Measurements from ENCODE around the gene CRYGA.
"Not testable (repeated sequence)": the region's sequence is repeated elsewhere in the genome, so short reads cannot be mapped to it uniquely, and the experiment has no call there.

The CRYGA gene

DNA sequence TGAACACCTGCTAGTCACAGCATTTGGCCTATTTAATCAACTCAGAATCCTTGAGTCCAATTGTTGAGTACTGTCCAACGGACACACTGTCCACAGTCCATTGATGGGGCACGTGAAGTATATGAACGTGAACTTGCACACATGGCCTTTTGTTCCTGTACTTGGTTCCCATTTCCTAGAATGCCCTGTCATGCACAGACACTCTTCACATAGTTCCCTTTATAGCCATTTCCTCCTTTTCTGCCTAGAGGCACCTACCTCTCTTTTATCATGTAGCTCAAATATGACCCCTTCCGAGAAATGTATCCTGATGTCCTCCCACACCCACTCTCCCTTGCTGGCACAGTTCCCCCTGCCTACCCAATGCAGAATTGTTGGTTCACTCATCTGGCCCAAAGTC lies 8.7 kb upstream of the CRYGA start:
- no peak for FAIRE-seq
- DNase-seq (ENCODE audit: insufficient read length, low spot score) = no peak

DNA sequence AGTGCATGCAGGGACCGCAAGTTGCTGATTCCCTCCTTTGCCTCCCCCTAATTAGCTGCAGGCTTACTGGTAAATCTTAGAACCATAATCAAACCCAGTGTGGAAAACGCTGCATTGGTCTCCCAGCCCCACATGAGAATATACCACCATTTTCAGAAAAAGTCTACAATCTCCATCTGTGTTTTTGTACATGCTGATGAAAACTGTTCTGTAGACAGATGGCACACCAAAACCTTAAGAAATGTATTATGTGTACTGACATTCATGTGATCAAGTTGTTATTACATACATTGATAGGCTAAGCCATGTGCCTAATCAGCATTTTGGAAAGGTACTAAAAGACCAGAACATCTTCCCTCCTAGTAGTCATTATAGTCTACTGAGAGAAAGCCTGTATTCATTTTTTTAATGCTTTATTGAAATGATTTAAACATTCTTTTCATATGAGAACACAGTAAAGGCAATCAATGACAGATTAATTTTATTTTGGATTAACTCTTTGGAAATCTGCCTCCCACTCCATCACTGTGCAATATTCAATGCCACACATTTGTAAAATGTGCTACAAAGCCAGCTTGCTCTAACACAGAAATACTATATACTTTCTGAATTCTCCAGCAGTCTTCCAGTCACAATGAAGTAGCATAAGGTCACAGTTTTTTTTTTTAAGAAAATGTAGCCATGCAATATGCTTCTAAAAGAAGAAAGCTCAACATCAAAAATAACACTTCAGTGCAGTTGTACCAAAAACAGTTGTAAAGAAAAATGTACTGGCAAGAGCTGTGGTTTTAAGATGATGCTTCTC lies 1.8 kb upstream of the CRYGA start:
- FAIRE-seq (no peak), DNase-seq (ENCODE audit: insufficient read length, low spot score) (no peak)

DNA sequence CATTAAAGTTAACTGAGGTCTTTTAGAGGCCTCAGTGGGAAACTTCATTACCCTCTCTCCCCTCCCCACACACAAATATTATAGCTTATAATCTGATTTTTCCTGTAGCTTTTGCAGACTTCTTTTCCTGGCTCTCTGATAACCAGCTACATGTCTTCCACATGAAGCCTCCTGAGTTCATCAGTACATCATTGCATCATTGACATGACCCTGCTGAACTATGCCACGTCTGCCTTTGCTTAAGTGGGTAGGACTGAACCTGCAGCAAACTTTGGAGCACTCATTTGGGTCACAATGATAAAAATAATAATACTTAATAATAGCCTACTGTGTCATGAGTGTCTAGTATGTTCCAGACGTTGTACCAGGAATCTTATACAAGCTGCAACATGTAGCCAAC lies 7.0 kb downstream of the CRYGA start:
- DNase-seq (ENCODE audit: insufficient read length, low spot score) (no peak), FAIRE-seq (no peak)

DNA sequence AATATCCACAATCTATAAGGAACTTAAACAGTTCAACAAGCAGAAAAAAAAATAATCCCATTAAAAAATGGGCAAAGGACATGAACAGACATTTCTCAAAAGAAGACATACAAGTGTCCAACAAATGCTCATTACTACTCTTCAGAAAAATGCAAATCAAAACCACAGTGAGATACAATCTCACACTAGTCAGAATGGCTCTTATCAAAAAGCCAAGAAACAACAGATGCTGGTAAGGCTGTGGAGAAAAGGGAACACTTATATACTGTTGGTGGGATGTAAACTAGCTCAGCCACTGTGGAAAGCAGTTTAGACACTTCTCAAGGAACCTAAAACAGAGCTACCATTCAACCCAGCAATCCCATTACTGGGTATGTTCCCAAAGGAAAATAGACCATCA lies 10.2 kb downstream of the CRYGA start:
- DNase-seq (ENCODE audit: insufficient read length, low spot score) (no peak), FAIRE-seq (no peak)

DNA sequence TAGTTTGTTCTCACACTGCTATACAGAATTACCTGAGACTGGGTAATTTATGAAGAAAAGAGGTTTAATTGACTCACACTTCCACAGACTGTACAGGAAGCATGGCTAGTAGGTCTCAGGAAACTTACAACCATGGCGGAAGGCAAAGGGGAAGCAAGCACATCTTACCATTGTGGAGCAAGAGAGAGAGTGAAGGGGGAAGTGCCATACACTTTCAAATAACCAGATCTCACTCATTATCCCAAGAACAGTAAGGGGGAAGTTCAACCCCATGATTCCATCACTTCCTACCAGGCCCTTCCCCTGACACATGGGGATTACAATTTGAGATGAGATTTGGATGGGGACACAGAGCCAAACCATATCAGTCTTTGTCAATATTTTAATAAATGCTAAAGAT lies 12.4 kb downstream of the CRYGA start:
- FAIRE-seq = no peak

DNA sequence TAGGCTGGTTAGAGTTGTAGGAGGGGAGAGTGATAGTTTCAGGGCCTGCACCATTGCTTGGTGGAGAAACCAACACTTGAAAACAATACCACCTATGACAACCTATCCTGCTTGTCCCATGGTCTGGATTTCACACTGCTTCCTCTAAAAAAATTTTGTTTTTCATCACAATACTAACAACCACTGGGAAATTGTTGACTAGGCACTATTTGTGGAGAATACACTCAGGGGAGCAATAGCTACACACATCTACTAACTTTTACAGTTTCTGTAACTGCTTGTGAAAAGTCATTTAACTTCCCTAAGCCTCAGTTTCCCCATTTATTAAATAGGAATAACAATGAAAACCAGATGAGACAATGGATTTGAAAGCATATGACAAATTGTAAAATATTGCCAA lies 13.3 kb downstream of the CRYGA start:
- no peak for DNase-seq (ENCODE audit: insufficient read length, low spot score)
- no peak for FAIRE-seq

More for the DNA sequence above, 12.4 kb downstream of the CRYGA start:
- DNase-seq (ENCODE audit: insufficient read length, low spot score) = no peak

DNA sequence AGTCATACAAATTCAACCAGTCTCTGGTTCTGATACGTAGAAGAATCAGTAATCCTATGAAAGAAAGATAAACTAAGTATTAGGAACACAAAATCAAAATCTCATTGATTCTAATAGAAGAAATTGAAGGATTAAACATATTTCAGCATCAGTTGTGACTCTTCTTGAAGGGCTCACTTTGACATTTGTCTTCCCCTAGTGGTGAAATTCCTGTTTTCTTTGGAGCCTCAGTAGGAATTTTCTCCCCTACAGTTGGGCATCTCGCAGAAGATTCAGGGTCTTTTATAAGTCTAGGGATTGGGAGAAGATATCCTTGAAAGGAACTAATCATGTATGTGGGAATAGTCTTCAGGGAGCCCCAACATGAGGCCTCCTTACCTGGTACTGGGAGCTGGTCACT lies 14.6 kb downstream of the CRYGA start:
- DNase-seq (ENCODE audit: insufficient read length, low spot score) = no peak
- no peak for FAIRE-seq

DNA sequence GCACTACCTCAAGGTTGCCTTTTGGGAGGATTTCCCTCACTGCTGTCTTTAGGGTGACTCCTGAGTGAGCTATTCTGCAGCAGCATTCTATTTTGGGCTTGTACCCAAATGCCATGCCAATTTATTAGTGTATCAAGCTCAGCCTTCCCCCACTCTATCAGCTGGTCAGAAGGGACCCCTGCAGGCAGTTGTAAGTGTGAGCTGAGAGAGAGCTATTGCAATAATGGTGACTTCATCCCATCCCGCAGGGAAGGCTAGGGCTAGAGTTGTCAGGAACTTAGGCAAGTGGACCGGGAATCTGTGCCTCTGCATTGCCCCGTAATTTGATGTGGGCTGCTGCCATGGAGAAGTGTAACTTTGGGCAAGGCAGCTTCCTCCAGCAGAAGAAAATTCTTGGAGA lies 15.6 kb downstream of the CRYGA start:
- FAIRE-seq (no peak), DNase-seq (ENCODE audit: insufficient read length, low spot score) (no peak)

DNA sequence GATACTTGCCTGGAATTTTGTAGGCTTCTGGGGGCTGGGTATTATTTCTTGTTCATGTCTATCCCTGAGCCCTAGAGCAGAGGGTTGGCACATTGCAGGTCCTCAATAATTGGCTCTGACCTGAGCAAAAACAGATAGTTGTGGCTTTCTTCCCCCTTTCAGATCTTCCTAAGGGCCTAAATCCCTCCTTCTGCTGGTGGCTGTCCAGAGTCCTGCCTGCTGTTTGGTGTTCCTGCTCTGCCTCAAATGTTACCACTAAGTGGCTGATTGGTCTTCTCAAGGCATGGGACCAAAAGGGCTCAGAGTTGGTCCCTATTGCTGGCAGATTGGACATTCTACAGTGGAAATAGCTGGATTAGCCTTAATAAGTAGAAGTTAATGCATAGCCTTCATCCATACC lies 16.4 kb downstream of the CRYGA start:
- FAIRE-seq (no peak), DNase-seq (ENCODE audit: insufficient read length, low spot score) (no peak)

DNA sequence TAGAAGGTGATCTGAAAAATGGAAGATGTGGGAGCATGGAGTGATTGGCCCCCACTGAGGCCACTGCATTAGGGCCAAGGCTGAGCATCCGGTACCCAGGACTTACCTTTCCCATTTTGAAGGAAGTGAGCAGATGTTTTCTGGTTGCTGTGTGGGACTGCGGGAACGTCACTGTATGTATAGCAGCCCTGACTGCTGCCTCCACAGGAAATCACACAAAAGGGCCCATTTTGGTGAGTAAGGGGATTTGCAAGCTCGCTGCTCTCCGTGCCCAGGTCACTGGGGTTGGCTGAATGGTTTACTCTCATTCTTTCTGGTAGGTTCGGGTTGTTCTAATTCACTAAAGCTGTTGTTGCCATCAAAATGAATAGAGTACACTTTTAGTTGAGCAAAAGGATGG lies 17.4 kb downstream of the CRYGA start, which contains the start of gene CRYGB:
CRYGB (minus strand) TSS at position 153 of the 400 bp plus-strand sequence; CDS start at position 115, 38 bp downstream.
- no peak for FAIRE-seq
- no peak for DNase-seq (ENCODE audit: insufficient read length, low spot score)

DNA sequence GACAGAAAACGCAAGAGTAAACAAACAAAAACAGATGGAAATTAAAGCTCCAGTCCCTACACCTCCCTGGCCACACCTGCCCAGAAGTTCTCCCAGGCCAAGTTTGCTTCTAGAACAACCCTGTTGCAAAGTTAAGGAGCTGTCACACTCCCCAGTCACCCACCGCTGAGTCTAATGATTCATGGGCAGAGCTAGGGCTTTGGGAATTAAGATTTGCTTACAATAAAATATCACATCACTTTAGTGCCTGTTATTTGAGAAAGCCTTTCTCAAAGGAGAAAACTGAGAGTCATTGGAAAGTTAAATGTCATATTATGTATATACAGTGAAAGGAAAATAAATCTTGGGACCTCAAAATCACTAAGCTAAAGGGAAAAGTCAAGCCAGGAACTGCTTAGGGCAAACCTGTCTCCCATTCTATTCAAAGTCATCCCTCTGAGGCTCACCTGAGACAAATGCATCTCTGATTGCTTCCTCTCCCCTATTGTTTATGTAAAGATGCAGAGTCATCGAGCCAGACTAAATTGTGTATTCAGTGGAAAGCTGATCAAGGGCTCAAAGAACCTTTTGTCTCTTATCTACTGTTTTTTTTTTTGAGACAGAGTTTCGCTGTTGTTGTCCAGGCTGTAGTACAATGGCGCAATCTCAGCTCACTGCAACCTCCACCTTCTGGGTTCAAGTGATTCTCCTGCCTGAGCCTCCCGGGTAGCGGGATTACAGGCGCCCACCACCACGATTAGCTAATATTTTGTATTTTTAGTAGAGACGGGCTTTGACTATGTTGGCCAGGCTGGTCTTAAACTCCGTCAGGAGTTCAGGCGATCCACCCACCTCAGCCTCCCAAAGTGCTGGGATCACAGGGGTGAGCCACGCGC lies 20.2 kb downstream of the CRYGA start:
- DNase-seq (ENCODE audit: insufficient read length, low spot score) (no peak), FAIRE-seq (no peak)

DNA sequence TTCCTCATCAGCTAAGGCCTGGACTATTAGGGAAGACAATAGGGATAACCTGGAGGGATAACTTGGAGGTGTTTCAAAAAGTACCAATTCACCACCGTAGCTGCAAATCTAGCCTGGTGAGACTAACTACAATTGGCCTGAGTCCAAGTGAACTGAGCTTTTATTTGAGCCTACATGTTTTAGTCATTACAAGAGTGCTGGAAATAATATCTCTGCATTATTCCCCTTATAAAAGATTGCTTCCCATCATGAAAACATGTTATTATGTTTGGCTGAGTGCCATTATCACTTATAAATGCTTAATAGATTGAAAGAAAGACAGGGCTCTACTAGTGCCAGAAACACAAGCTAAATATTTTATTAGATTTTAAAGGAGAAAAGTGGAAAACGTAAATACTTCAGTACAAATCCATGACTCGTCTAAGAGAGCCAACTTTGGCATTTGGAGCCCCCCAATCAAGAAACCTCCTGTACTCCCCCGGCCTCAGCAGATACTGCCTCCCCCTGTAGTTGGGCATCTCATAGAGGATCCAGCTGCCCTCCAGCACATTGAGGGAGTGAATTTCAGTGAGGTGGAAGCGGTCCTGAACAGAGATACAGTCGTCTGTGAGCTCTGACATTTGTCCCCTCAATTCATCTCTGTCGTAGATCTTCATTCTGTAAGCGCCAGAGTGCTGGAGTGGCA lies 21.0 kb downstream of the CRYGA start:
- DNase-seq (ENCODE audit: insufficient read length, low spot score) (no peak), FAIRE-seq (no peak)

DNA sequence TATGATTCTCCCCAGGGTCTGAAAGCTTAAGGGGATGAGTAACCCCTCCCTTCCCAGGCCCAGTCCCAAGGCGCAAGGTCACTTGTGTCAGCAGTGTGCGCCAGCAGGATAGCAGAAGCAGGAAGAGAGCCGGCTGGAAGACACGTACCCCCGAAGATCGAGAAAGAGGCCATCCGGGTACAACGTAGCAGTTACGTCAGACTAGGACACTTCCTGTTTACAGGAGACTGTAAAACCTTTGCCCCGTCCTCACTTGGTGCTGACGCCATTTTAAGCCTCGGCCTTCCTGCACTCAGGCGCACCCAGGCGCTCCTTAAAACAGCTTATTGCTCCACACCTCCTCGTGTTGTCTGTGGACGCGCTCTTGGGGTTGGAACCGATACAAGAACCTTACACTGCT lies 23.9 kb downstream of the CRYGA start:
- DNase-seq (ENCODE audit: insufficient read length, low spot score) = no peak
- FAIRE-seq = no peak

DNA sequence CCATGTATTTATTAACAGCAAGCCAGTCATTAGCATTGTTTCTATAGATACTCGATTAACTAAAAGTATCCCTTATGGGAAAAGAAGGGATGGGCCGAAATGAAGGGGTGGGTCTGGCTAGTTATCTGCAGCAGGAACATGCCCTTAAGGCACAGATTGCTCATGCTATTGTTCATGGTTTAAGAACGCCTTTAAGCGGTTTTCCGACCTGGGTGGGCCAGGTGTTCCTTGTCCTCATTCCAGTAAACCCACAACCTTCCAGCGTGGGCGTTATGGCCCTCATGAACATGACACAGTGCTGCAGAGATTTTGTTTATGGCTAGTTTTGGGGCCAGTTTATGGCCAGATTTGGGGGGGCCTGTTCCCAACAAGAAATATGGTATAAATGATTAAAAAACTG lies 25.1 kb downstream of the CRYGA start:
- not testable (repeated sequence) for DNase-seq (ENCODE audit: insufficient read length, low spot score); FAIRE-seq

DNA sequence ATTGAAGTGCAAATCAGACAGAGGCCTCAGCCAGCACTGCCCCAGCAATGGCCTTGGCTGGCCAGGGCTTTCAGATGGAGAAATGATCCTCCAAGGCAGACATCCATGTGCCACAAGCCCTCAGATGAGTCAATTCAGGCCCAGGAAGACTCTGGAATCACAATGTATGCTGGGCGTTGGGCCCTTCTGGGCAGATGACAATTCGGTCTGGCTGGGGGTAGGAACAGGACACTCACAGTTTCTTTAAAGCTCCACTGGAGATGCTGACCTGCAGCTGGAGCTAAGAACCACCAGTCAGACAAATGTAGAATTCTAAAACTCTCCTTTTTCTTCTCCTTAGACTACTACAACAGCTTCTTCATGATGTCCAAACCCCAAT lies 26.7 kb downstream of the CRYGA start:
- FAIRE-seq (no peak), DNase-seq (ENCODE audit: insufficient read length, low spot score) (no peak)

DNA sequence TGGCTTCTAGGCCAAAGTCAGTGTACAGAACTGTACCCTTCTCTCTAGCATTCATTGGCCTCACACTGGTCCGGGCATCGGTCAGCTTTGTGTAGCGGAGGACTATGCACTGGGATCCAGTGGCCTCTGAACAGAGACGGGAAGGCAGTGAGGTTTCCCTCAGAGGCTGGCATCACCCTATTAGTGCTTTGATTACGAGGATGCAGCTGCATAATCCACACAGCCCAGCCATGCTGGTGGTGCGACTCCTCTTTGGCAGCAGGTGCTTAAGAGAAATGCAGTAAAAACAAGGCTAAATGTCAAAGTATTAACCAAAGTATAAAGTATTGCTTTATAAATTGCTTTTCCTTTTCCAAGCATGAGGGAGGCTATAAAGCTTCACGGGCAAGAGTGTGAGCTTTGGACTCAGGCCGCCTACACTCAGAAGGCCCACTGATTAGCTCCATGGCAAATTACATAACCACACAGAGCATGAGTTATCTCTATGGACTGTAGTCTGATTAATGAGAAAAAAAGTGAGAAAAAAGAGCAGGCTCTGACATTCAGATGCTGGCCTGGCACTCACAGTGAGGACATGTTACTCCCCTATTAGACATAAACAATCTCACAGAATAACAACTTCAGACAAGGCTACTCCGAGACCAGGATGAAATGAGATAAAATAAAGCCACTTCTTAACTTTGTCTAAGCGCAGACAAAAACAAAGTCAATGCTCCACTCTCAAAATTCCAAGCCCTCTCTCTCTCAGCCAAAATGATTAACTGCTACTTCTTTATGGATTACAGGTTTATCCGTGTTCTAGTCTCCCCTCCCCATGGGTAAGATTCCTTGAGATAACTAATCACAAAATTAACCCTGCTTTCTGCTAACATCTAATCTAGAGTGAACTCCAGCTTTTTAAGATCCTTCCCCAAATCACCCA lies 27.3 kb downstream of the CRYGA start:
- no peak for FAIRE-seq
- no peak for DNase-seq (ENCODE audit: insufficient read length, low spot score)

DNA sequence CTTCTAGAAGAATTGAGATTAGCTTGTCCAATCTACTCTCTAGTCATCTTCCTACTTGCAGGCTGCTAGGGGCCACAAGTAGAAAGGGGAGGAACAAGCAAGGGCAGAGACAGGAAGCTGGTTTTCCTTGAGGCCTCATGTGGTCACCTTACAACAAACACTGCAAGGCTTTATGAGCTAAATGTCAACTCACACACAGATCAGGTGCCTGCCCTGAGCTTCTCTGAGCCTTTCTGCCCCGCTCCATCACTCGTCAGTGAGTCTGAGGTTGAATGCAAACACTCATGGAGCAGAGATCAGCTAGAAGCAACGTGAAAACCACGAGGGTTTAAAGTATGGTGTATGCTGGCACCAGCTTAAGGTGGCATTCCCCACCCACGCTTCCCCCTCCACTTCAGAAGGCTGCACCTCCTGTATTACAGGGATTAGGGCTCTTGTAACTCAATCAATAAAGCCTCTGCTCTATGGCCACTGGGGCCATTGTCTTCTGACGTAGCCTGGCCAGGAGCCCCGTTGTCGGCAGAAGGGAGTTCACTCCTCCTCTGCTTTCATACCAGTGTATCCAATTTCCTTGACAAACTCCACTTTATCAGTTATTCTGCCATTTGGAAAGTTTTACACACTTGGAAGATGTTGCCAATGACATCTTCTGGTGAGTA lies 28.3 kb downstream of the CRYGA start:
- FAIRE-seq (no peak), DNase-seq (ENCODE audit: insufficient read length, low spot score) (no peak)

DNA sequence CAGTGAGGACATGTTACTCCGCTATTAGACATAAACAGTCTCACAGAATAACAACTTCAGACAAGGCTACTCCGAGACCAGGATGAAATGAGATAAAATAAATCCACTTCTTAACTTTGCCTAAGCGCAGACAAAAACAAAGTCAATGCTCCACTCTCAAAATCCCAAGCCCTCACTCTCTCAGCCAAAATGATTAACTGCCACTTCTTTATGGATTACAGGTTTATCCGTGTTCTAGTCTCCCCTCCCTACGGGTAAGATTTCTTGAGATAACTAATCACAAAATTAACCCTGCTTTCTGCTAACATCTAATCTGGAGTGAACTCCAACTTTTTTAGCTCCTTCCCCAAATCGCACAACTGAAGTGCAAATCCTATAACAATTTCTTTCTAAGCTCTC lies 32.7 kb downstream of the CRYGA start:
- FAIRE-seq = no peak

DNA sequence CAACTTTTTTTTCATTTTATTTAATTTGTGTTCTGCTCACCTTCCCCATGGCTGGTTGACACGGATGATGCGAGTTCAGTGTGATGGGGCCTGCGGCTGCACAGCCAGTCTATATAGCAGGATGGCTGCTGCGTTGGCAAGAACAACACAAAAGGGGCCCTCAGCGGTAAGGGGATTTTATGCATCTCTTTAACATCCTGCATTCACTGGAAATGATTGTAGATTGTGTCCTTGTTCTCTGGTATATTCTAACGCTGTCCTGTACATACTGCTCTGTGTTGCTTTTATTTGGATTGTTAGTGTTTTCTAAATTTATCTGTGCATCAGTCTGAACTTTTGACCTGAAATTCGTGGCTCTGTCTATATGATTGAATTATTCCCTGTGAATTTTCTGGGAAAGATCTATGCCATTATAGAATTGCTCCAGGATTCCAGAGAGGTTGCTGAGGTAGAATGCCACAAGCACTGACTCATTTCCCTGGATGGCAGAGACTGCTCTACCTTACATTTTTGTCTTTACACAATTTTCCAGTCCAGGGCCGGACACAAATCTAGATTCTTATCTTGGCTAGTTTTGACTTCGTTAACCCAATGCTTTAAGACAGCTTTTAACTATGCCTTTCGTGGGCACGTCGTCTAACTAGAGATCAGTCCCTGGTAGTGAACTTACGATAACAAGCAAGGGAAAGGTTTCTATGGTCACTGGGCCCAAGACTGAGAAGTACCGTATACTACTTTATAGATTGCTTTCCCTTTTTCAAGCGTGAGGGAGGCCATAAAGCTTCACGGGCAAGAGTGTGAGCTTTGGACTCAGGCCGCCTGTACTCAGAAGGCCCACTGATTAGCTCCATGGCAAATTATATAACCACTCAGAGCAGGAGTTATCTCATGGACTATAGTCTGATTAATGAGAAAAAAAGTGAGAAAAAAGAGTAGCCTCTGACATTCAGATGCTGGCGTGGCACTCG lies 33.4 kb downstream of the CRYGA start, which contains the start of gene CRYGC:
CRYGC (minus strand) TSS at position 85 of the 968 bp plus-strand sequence; CDS start at position 49, 36 bp downstream.
- FAIRE-seq (no peak), DNase-seq (ENCODE audit: insufficient read length, low spot score) (no peak)

More for the DNA sequence above, 32.7 kb downstream of the CRYGA start:
- DNase-seq (ENCODE audit: insufficient read length, low spot score) = no peak

Measured in GM19239 (cell line).